Peyer's patch (tissue), 4 donors: ENCODE measurements around the gene VAV1.

ENCODE experiments used
- POLR2A ChIP-seq, 2 donors: fragments of 450-650 bp; IDR thresholded peaks; one replicate each; pipeline ENCODE4 v1.5.1; 2017; ENCODE audit warnings: antibody characterized with exemption in 2 of 2, mild to moderate bottlenecking in 2 of 2, moderate library complexity in 2 of 2
- TF ChIP-seq, protein P1 (sequence below), 6 experiments: fragments of 450-650 bp in 4 of 6; fragments of 200-600 bp in 2 of 6; sonication (generic) in 1 of 6; IDR thresholded peaks; one replicate each; pipeline ENCODE4 v1.5.1; 2017 to 2019; ENCODE audit warnings: antibody characterized with exemption in 6 of 6, mild to moderate bottlenecking in 3 of 6, moderate library complexity in 1 of 6

DNA sequence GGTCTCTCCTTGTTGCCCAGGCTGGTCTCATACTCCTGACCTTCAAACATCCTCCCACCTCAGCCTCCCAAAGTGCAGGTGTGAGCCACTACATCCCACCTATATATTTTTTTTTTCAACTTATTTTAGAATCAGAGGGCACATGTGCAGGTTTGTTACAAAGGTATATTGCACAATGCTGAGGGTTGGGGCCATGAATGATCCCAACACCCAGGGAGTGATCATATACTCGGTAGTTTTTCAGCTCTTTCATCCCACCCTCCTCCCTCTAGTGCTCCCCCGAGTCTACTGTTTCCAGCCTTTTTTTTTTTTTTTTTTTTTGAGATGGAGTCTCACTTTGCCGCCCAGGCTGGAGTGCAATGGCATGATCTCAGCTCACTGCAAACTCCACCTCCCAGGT lies 76.5 kb downstream of the VAV1 start:
- TF ChIP-seq POLR2A (IDR thresholded peaks at IDR 0.05): no peak
- TF ChIP-seq, protein P1, sequence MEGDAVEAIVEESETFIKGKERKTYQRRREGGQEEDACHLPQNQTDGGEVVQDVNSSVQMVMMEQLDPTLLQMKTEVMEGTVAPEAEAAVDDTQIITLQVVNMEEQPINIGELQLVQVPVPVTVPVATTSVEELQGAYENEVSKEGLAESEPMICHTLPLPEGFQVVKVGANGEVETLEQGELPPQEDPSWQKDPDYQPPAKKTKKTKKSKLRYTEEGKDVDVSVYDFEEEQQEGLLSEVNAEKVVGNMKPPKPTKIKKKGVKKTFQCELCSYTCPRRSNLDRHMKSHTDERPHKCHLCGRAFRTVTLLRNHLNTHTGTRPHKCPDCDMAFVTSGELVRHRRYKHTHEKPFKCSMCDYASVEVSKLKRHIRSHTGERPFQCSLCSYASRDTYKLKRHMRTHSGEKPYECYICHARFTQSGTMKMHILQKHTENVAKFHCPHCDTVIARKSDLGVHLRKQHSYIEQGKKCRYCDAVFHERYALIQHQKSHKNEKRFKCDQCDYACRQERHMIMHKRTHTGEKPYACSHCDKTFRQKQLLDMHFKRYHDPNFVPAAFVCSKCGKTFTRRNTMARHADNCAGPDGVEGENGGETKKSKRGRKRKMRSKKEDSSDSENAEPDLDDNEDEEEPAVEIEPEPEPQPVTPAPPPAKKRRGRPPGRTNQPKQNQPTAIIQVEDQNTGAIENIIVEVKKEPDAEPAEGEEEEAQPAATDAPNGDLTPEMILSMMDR (IDR thresholded peaks at IDR 0.05): no peak
